H9 (cell line): ENCODE results near the gene CYSTM1. TPM values are rescaled to one million over a fixed set of nuclear protein-coding genes. Genes with fewer than 3 reads are reported as not detected.

Source experiments
- DNase-seq: peaks from one replicate; pipeline ENCODE4 v3.0.0-alpha.2; 2017
- H2AFZ ChIP-seq: one replicate; pipeline ENCODE4 v1.6.1; 2013; ENCODE audit warnings: mild to moderate bottlenecking, low read length, control low read depth, moderate library complexity
- H2AK5ac ChIP-seq: 2 replicates; pipeline ENCODE4 v1.6.1; 2013; ENCODE audit warnings: low read length, control low read depth, mixed read lengths; ENCODE audit not compliant: insufficient read length
- H2BK120ac ChIP-seq: one replicate; pipeline ENCODE4 v1.6.1; 2013; ENCODE audit warnings: low read depth, mild to moderate bottlenecking, low read length, control low read depth, inconsistent platforms; ENCODE audit not compliant: poor library complexity, severe bottlenecking
- H2BK12ac ChIP-seq: 2 replicates; pipeline ENCODE4 v1.6.1; 2013; ENCODE audit warnings: low read length, control low read depth, mixed read lengths, low read depth; ENCODE audit not compliant: insufficient read length
- H2BK15ac ChIP-seq: 2 replicates; pipeline ENCODE4 v1.6.1; 2013; ENCODE audit warnings: low read depth, low read length, control low read depth
- H2BK20ac ChIP-seq: one replicate; pipeline ENCODE4 v1.6.1; 2013; ENCODE audit warnings: low read depth, mild to moderate bottlenecking, low read length, control low read depth, inconsistent platforms; ENCODE audit not compliant: poor library complexity, severe bottlenecking
- H2BK5ac ChIP-seq: 2 replicates; pipeline ENCODE4 v1.6.1; 2013; ENCODE audit warnings: low read length, control low read depth, mixed read lengths; ENCODE audit not compliant: insufficient read length
- H3K14ac ChIP-seq: 2 replicates; pipeline ENCODE4 v1.6.1; 2013; ENCODE audit warnings: low read length, control low read depth; ENCODE audit not compliant: insufficient read depth
- H3K18ac ChIP-seq: 2 replicates; pipeline ENCODE4 v1.6.1; 2013; ENCODE audit warnings: low read depth, mild to moderate bottlenecking, mixed read lengths, low read length, control low read depth; ENCODE audit not compliant: insufficient read length
- H3K23ac ChIP-seq: 2 replicates; pipeline ENCODE4 v1.6.1; 2013; ENCODE audit warnings: low read length, control low read depth, mixed read lengths, low read depth; ENCODE audit not compliant: insufficient read length
- H3K23me2 ChIP-seq: 2 replicates; pipeline ENCODE4 v1.6.1; 2013; ENCODE audit warnings: low read depth, mild to moderate bottlenecking, mixed read lengths, low read length, control low read depth; ENCODE audit not compliant: insufficient read length, poor library complexity, severe bottlenecking
- H3K27ac ChIP-seq: 2 replicates; pipeline ENCODE4 v1.5.1; 2013; ENCODE audit warnings: low read length, control low read depth, mixed read lengths, low read depth; ENCODE audit not compliant: insufficient read length
- H3K27me3 ChIP-seq: 2 replicates; pipeline ENCODE4 v1.6.1; 2013; ENCODE audit warnings: low read length, control low read depth, inconsistent platforms; ENCODE audit not compliant: insufficient read depth
- H3K4ac ChIP-seq: 2 replicates; pipeline ENCODE4 v1.6.1; 2013; ENCODE audit warnings: low read depth, mild to moderate bottlenecking, control low read depth, inconsistent platforms, low read length, moderate library complexity
- H3K4me1 ChIP-seq: 2 replicates; pipeline ENCODE4 v1.6.1; 2013; ENCODE audit warnings: low read length, control low read depth, inconsistent platforms; ENCODE audit not compliant: insufficient read depth
- H3K4me2 ChIP-seq: 2 replicates; pipeline ENCODE4 v1.6.1; 2013; ENCODE audit warnings: low read length, control low read depth, mixed read lengths; ENCODE audit not compliant: insufficient read length, insufficient read depth
- H3K56ac ChIP-seq: 2 replicates; pipeline ENCODE4 v1.6.1; 2013; ENCODE audit warnings: low read depth, mild to moderate bottlenecking, mixed read lengths, low read length, control low read depth; ENCODE audit not compliant: insufficient read length
- H3K79me1 ChIP-seq: 2 replicates; pipeline ENCODE4 v1.6.1; 2013; ENCODE audit warnings: low read depth, mild to moderate bottlenecking, moderate library complexity, low read length, control low read depth, inconsistent platforms; ENCODE audit not compliant: insufficient read depth, poor library complexity, severe bottlenecking
- H3K79me2 ChIP-seq: 2 replicates; pipeline ENCODE4 v1.6.1; 2013; ENCODE audit warnings: low read length, control low read depth, inconsistent platforms; ENCODE audit not compliant: insufficient read depth
- H3K9ac ChIP-seq: 2 replicates; pipeline ENCODE4 v1.6.1; 2013; ENCODE audit warnings: low read length, control low read depth, mixed read lengths; ENCODE audit not compliant: insufficient read length; ENCODE audit errors: extremely low read depth
- H3K9me3 ChIP-seq: one replicate; pipeline ENCODE4 v1.6.1; 2013; ENCODE audit warnings: low read depth, low read length, inconsistent platforms; ENCODE audit not compliant: control insufficient read depth
- H3T11ph ChIP-seq: one replicate; pipeline ENCODE4 v1.6.1; 2013; ENCODE audit warnings: mild to moderate bottlenecking, low read length, control low read depth, inconsistent platforms
- H4K20me1 ChIP-seq: one replicate; pipeline ENCODE4 v1.6.1; 2013; ENCODE audit not compliant: control insufficient read depth, insufficient read length, insufficient read depth
- H4K5ac ChIP-seq: 2 replicates; pipeline ENCODE4 v1.6.1; 2013; ENCODE audit warnings: low read depth, mild to moderate bottlenecking, mixed read lengths, low read length, control low read depth; ENCODE audit not compliant: insufficient read length
- H4K8ac ChIP-seq: replicated peaks from 2 replicates; pipeline ENCODE4 v1.6.1; 2013; ENCODE audit warnings: low read length, control low read depth, mixed read lengths, low read depth; ENCODE audit not compliant: insufficient read length
- H4K91ac ChIP-seq: 2 replicates; pipeline ENCODE4 v1.6.1; 2013; ENCODE audit warnings: low read depth, mild to moderate bottlenecking, moderate library complexity, mixed read lengths, low read length, control low read depth; ENCODE audit not compliant: insufficient read length
- H3K27ac Mint-ChIP-seq, 3 experiments: 2 replicates in 2 of 3; 3 replicates in 1 of 3; pipeline ENCODE4 v1.8.0; 2020 to 2021; ENCODE audit warnings: mixed read lengths in 3 of 3, mild to moderate bottlenecking in 1 of 3, moderate library complexity in 1 of 3
- H3K27me3 Mint-ChIP-seq: 2 replicates; pipeline ENCODE4 v1.8.0; 2021; ENCODE audit warnings: low read depth, mild to moderate bottlenecking, moderate library complexity, mixed read lengths
- H3K36me3 Mint-ChIP-seq, 3 experiments: 2 replicates in 2 of 3; 3 replicates in 1 of 3; pipeline ENCODE4 v1.8.0; 2020 to 2021; ENCODE audit warnings: low read depth in 3 of 3, mixed read lengths in 3 of 3; ENCODE audit not compliant: insufficient read depth in 1 of 3
- H3K4me1 Mint-ChIP-seq, 2 experiments: 2 replicates each; pipeline ENCODE4 v1.8.0; 2020; ENCODE audit warnings: mixed read lengths in 2 of 2
- H3K4me3 Mint-ChIP-seq, 2 experiments: 2 replicates in 1 of 2; 3 replicates in 1 of 2; pipeline ENCODE4 v1.8.0; 2020 to 2021; ENCODE audit warnings: mild to moderate bottlenecking in 2 of 2, mixed read lengths in 2 of 2, moderate library complexity in 1 of 2
- H3K9me3 Mint-ChIP-seq, 2 experiments: 2 replicates in 1 of 2; 3 replicates in 1 of 2; pipeline ENCODE4 v1.8.0; 2020; ENCODE audit warnings: mild to moderate bottlenecking in 2 of 2, mixed read lengths in 2 of 2, moderate library complexity in 1 of 2
- WGBS: extraction: QIAGEN DNeasy Blood & Tissue Kit; methylation state at CpG from one replicate; pipeline ENCODE4 v1.1.7; 2013; ENCODE audit warnings: missing lambda C conversion rate, low lambda C conversion rate, mixed read lengths; ENCODE audit not compliant: insufficient read length; ENCODE audit errors: extremely low coverage; 5-methylcytosine and 5-hydroxymethylcytosine counted together
- total RNA-seq: library from RNA; stranded (reverse); gene quantifications from 2 replicates; pipeline ENCODE4 v1.2.1, GENCODE V29; 2021
- TF ChIP-seq, protein P1 (sequence below): fragments of 200-600 bp; sonication (generic); conservative IDR thresholded peaks from 3 replicates; pipeline ENCODE4 v1.8.0; 2021; ENCODE audit warnings: antibody characterized with exemption, mild to moderate bottlenecking

CYSTM1 gene
- total RNA-seq, 1 experiment from 2014 or later, result 20.6 TPM

- DNase-seq, result peak; percentile 67
- Histone ChIP-seq H4K20me1 (peaks cover 3% of the 10 kb centered on the region), H3K56ac (no peak overlapping the region), H3K23me2 (peaks cover 9% of the 10 kb centered on the region), H3K4me1 (no peaks in the 10 kb centered on the region), H3T11ph (no peak overlapping the region), H3K79me1 (no peaks in the 10 kb centered on the region), H2AFZ (peak overlapping the region; percentile 43), H3K18ac (peak overlapping the region; percentile 79), H4K91ac (no peak overlapping the region), H3K9ac (peak overlapping the region; percentile 85), H2BK15ac (no peak overlapping the region), H3K14ac (peak overlapping the region; percentile 26), H3K23ac (no peak overlapping the region), H2BK12ac (no peak overlapping the region), H4K8ac (no peak overlapping the region), H2BK5ac (no peak overlapping the region), H3K9me3 (no peaks in the 10 kb centered on the region), H3K4ac (no peak overlapping the region), H2BK120ac (no peak overlapping the region), H3K27ac (no peak overlapping the region), H3K27me3 (no peaks in the 10 kb centered on the region), H2BK20ac (no peak overlapping the region), H3K79me2 (no peaks in the 10 kb centered on the region), H3K4me2 (peak overlapping the region; percentile 97), H2AK5ac (no peak overlapping the region), H4K5ac (no peak overlapping the region)
- peaks cover 14 to 15% of the 10 kb centered on the region in 2 experiments for H3K4me1 Mint-ChIP-seq
- peak overlapping the region; percentile 9 to 97 (median 75) for H3K27ac Mint-ChIP-seq
- H3K4me3 Mint-ChIP-seq, result peak overlapping the region; percentile 79 to 93
- TF ChIP-seq, protein P1, sequence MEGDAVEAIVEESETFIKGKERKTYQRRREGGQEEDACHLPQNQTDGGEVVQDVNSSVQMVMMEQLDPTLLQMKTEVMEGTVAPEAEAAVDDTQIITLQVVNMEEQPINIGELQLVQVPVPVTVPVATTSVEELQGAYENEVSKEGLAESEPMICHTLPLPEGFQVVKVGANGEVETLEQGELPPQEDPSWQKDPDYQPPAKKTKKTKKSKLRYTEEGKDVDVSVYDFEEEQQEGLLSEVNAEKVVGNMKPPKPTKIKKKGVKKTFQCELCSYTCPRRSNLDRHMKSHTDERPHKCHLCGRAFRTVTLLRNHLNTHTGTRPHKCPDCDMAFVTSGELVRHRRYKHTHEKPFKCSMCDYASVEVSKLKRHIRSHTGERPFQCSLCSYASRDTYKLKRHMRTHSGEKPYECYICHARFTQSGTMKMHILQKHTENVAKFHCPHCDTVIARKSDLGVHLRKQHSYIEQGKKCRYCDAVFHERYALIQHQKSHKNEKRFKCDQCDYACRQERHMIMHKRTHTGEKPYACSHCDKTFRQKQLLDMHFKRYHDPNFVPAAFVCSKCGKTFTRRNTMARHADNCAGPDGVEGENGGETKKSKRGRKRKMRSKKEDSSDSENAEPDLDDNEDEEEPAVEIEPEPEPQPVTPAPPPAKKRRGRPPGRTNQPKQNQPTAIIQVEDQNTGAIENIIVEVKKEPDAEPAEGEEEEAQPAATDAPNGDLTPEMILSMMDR, result no peak; the same call in 2 of the 3 replicates
- H3K36me3 Mint-ChIP-seq, result no peaks in the 10 kb centered on the region; a peak in 1 of 7 replicates
- WGBS, result no CpG with 5 or more reads among the region's 58 CpGs
- H3K9me3 Mint-ChIP-seq, result no peaks in the 10 kb centered on the region
- H3K27me3 Mint-ChIP-seq, result peaks cover 12% of the 10 kb centered on the region
Observed at GRCh38 chr5:140175367-140176030, 511 bp downstream of the CYSTM1 start.
